AG04450 (cell line): Measurements from ENCODE around the gene GSE1. TPM values are rescaled to one million over a fixed set of nuclear protein-coding genes. Genes with fewer than 3 reads are reported as not detected.

ENCODE experiments used
- CTCF ChIA-PET: fragments of 300-600, 350-600 bp; formaldehyde crosslinking; extraction: SDS; loops from one replicate; lab custom pipeline; 2022; ENCODE audit warnings: antibody characterized with exemption, inconsistent platforms; lab: Charles Lee
- POLR2A ChIA-PET: fragments of 350-600 bp; formaldehyde crosslinking; extraction: SDS; loops from one replicate; lab custom pipeline; 2021; ENCODE audit warnings: antibody characterized with exemption, inconsistent platforms; lab: Yijun Ruan, JAX
- DNase-seq: peaks from one replicate; pipeline ENCODE4 v3.0.0-alpha.2; 2011; ENCODE audit warnings: low read depth, low spot score
- H3K27ac ChIP-seq: one replicate; pipeline ENCODE4 v1.5.1; 2012; ENCODE audit warnings: low read depth, low read length, control low read depth
- H3K27me3 ChIP-seq: one replicate; pipeline ENCODE4 v1.6.0; 2012; ENCODE audit warnings: low read length; ENCODE audit not compliant: control insufficient read depth, insufficient read depth
- H3K4me3 ChIP-seq: 2 replicates; pipeline ENCODE4 v1.5.1; 2011; ENCODE audit warnings: mild to moderate bottlenecking, low read depth, low read length, control low read depth
- H3K9me3 ChIP-seq: 2 replicates; pipeline ENCODE4 v1.5.1; 2012; ENCODE audit warnings: low read length; ENCODE audit not compliant: control insufficient read depth, insufficient read depth
- CTCF ChIP-seq: IDR thresholded peaks from 2 replicates; pipeline ENCODE4 v1.5.1; 2011; ENCODE audit warnings: low read depth, low read length, control low read depth, inconsistent platforms
- polyA plus RNA-seq: library from polyadenylated mRNA; depleted of rRNA; stranded (reverse); fragments of >200 nt; gene quantifications from 2 replicates; pipeline ENCODE4 v1.2.3, GENCODE V29; 2011

GSE1 gene
- polyA plus RNA-seq, 1 experiment: 18.2 TPM

- no peak for DNase-seq
- CTCF ChIA-PET: no interaction called here
- Histone ChIP-seq H3K9me3 (no peaks in the 10 kb centered on the region), H3K4me3 (no peak overlapping the region), H3K27me3 (no peaks in the 10 kb centered on the region), H3K27ac (no peak overlapping the region)
- POLR2A ChIA-PET: no interaction called here
- no peak for TF ChIP-seq CTCF
Measured at GRCh38 chr16:85678821-85679220, 65.7 kb downstream of the GSE1 start.

GRCh38 chr16:85679870-85680269 is 66.7 kb downstream of the GSE1 start:
- CTCF ChIA-PET: interaction anchor here (1.3 kb wide), 1 partner anchor 38 kb away, joined by 3 read pairs; no protein-coding TSS in a partner anchor
- Histone ChIP-seq H3K27ac (no peak overlapping the region), H3K27me3 (no peaks in the 10 kb centered on the region), H3K9me3 (no peaks in the 10 kb centered on the region), H3K4me3 (no peak overlapping the region)
- DNase-seq: no peak
- POLR2A ChIA-PET: no interaction called here
- no peak for TF ChIP-seq CTCF

GRCh38 chr16:85680352-85680944 is 67.3 kb downstream of the GSE1 start:
- Histone ChIP-seq H3K4me3 (no peak overlapping the region), H3K27me3 (no peaks in the 10 kb centered on the region), H3K27ac (no peak overlapping the region), H3K9me3 (no peaks in the 10 kb centered on the region)
- TF ChIP-seq CTCF: no peak
- POLR2A ChIA-PET: no interaction called here
- CTCF ChIA-PET: interaction anchor here (1.0 to 1.3 kb wide), 2 partner anchors 21 to 37 kb away, joined by 3 read pairs; no protein-coding TSS in a partner anchor
- no peak for DNase-seq

GRCh38 chr16:85681255-85681654 is 68.1 kb downstream of the GSE1 start:
- Histone ChIP-seq H3K27me3 (no peaks in the 10 kb centered on the region), H3K27ac (no peak overlapping the region), H3K9me3 (no peaks in the 10 kb centered on the region), H3K4me3 (no peak overlapping the region)
- no peak for TF ChIP-seq CTCF
- POLR2A ChIA-PET: no interaction called here
- DNase-seq: no peak
- CTCF ChIA-PET: interaction anchor here (1.0 kb wide), 1 partner anchor 22 kb away, joined by 3 read pairs; no protein-coding TSS in a partner anchor

GRCh38 chr16:85682516-85682915 is 69.4 kb downstream of the GSE1 start:
- no peak overlapping the region for H3K27ac ChIP-seq
- no peak for DNase-seq
- H3K27me3 ChIP-seq: no peaks in the 10 kb centered on the region
- no peaks in the 10 kb centered on the region for H3K9me3 ChIP-seq
- POLR2A ChIA-PET: no interaction called here
- CTCF ChIA-PET: interaction anchor here (1.2 to 1.4 kb wide), 2 partner anchors 8 to 35 kb away, joined by 3 to 4 read pairs; no protein-coding TSS in a partner anchor
- no peak for TF ChIP-seq CTCF
- H3K4me3 ChIP-seq: no peak overlapping the region
